CD4-positive, alpha-beta T cell treated with Interleukin-17A for 4 hours (primary cell): Measurements from ENCODE around the gene DDX59.

Experiments used
- DNase-seq: peaks from one replicate; pipeline ENCODE4 v3.0.0-alpha.2; 2020; ENCODE audit warnings: mixed read lengths

DDX59 gene

GRCh38 chr1:200628223-200628881 is 41.4 kb downstream of the DDX59 start:
- DNase-seq: peak; percentile 4

GRCh38 chr1:200627575-200628222 is 42.0 kb downstream of the DDX59 start:
- no peak for DNase-seq

- no peak for DNase-seq
Measured at GRCh38 chr1:200626853-200627534, 42.7 kb downstream of the DDX59 start.

GRCh38 chr1:200625381-200625824 is 44.3 kb downstream of the DDX59 start:
- DNase-seq: no peak

GRCh38 chr1:200624679-200625335 is 44.9 kb downstream of the DDX59 start:
- DNase-seq: no peak

- DNase-seq: peak; percentile 93
Measured at GRCh38 chr1:200620273-200621131, 49.2 kb downstream of the DDX59 start, which contains the start of gene KIF14. Gene KIF14, minus strand, starts transcription at chr1:200620751. Its CDS starts 2,028 bp downstream, at chr1:200618723.

GRCh38 chr1:200619894-200620272 is 49.8 kb downstream of the DDX59 start:
- DNase-seq: no peak

- no peak for DNase-seq
Measured at GRCh38 chr1:200610846-200611245, 58.9 kb downstream of the DDX59 start.

- no peak for DNase-seq
Measured at GRCh38 chr1:200602632-200603031, 67.1 kb downstream of the DDX59 start.
